Effector memory CD8-positive, alpha-beta T cell (primary cell): ENCODE data around the gene TMEM270.

Source experiments
- ATAC-seq: fragments of 150-1000 bp; cut with Tn5 transposase; replicated peaks from 2 replicates; pipeline ENCODE4 v1.10.0; 2021; ENCODE audit warnings: mild to moderate bottlenecking, moderate library complexity
- DNase-seq, 3 experiments: peaks; one replicate each; pipeline ENCODE4 v3.0.0; 2021
- H3K27ac Mint-ChIP-seq, 2 donors: one replicate each; pipeline ENCODE4 v1.8.0; 2022; ENCODE audit warnings: mild to moderate bottlenecking in 2 of 2, mixed read lengths in 2 of 2, moderate library complexity in 2 of 2
- H3K27me3 Mint-ChIP-seq, 2 donors: one replicate each; pipeline ENCODE4 v1.8.0; 2022; ENCODE audit warnings: mixed read lengths in 2 of 2
- H3K36me3 Mint-ChIP-seq: one replicate; pipeline ENCODE4 v1.8.0; 2022; ENCODE audit warnings: mild to moderate bottlenecking, moderate library complexity, mixed read lengths; ENCODE audit not compliant: insufficient read depth
- H3K4me1 Mint-ChIP-seq, 2 donors: one replicate each; pipeline ENCODE4 v1.8.0; 2022; ENCODE audit warnings: low read depth in 2 of 2, mixed read lengths in 2 of 2
- H3K4me3 Mint-ChIP-seq, 2 donors: one replicate each; pipeline ENCODE4 v1.8.0; 2022; ENCODE audit warnings: mild to moderate bottlenecking in 2 of 2, mixed read lengths in 2 of 2, moderate library complexity in 2 of 2
- H3K9me3 Mint-ChIP-seq, 2 donors: one replicate each; pipeline ENCODE4 v1.8.0; 2022; ENCODE audit warnings: mixed read lengths in 2 of 2

Gene TMEM270

DNA sequence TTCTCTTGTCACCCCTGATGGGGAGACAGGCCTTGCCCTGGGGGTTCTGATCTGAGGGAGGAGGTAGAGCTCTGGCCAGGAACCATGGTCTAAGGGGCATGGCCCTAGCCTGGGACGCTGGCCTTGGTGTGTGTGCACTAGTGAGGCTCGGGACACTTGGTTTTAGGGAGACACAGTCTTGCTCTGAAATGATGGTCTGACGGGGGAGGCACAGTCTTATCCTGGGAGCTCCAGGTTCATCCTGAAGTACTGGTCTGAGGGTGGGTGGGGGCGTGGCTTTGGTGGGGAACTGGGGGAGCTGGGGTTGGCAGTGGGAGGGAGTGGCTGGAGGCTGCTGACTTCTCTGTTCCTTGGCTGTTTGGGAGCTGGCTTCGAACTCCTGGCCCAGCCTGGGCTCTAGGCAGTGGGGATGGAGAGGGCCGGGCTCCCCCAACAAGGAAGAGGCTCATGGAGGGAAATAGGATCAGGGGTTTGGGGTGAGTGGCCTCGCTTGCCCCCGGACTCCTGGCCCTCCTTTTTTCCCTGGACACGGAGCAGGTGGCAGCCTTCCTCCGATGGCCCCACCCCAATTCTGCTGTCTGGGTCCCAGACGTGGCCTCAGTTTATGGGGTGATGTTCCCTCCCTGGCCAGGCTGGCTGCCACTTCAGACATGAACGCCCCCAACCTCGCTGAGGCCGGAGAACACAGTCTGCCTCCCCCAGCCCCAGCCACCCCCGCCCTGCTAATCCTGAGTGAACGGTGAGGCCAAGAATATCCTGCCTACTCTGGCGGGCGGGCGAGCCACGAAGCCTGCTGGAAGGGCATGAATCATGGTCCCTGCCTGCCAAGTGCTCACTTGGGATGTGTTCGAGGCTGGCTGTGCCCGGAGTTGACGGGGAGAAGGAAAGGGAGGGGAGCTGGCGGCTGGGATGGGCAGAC is 43.5 kb downstream of the TMEM270 start:
- Mint-ChIP-seq H3K4me3 (no peak overlapping the region), H3K27ac (no peak overlapping the region), H3K9me3 (no peaks in the 10 kb centered on the region), H3K4me1 (no peaks in the 10 kb centered on the region), H3K36me3 (no peaks in the 10 kb centered on the region), H3K27me3 (peaks cover 32 to 59% of the 10 kb centered on the region in 2 donors)
- DNase-seq, result no peak
- no peak for ATAC-seq

DNA sequence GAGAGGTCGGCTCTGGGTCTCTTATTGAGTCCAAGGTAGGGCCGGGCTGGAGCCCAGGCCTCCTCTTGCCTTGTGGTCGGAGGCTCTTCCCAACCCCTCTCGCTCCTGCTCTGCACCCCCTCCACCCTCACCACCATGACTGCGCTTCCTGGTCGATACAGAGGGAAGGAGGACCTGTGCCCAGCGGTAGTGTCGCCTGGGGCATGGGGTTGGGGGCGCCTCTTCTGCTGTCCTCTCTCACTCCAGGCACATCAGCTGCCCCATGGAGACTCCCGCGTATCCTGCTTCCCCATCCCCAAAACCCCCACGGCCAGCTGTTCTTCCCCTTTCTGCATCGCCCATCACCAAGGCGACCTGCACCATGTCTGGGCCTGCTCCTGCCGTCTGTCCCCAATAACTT is 44.4 kb downstream of the TMEM270 start:
- Mint-ChIP-seq H3K27ac (no peak overlapping the region), H3K4me3 (no peak overlapping the region), H3K27me3 (peaks cover 32 to 59% of the 10 kb centered on the region in 2 donors), H3K4me1 (no peaks in the 10 kb centered on the region), H3K9me3 (no peaks in the 10 kb centered on the region), H3K36me3 (no peaks in the 10 kb centered on the region)
- ATAC-seq, result no peak
- DNase-seq, result no peak

- ATAC-seq (no peak), DNase-seq (no peak)
- H3K27ac Mint-ChIP-seq, result no peak overlapping the region
- H3K4me3 Mint-ChIP-seq, result no peak overlapping the region
- H3K9me3 Mint-ChIP-seq, result no peaks in the 10 kb centered on the region
- H3K4me1 Mint-ChIP-seq, result no peaks in the 10 kb centered on the region
- peaks cover 32 to 59% of the 10 kb centered on the region in 2 donors for H3K27me3 Mint-ChIP-seq
- H3K36me3 Mint-ChIP-seq, result no peaks in the 10 kb centered on the region
Observed at GRCh38 chr7:73906874-73907273, 45.9 kb downstream of the TMEM270 start.

- no peak overlapping the region for H3K4me3 Mint-ChIP-seq
- no peaks in the 10 kb centered on the region for H3K36me3 Mint-ChIP-seq
- peaks cover 32 to 59% of the 10 kb centered on the region in 2 donors for H3K27me3 Mint-ChIP-seq
- peak overlapping the region in 1 of 2 donors; percentile 80 for H3K27ac Mint-ChIP-seq
- no peaks in the 10 kb centered on the region for H3K9me3 Mint-ChIP-seq
- ATAC-seq (no peak), DNase-seq (no peak)
- H3K4me1 Mint-ChIP-seq, result no peaks in the 10 kb centered on the region
Observed at GRCh38 chr7:73907554-73908122, 46.7 kb downstream of the TMEM270 start.

DNA sequence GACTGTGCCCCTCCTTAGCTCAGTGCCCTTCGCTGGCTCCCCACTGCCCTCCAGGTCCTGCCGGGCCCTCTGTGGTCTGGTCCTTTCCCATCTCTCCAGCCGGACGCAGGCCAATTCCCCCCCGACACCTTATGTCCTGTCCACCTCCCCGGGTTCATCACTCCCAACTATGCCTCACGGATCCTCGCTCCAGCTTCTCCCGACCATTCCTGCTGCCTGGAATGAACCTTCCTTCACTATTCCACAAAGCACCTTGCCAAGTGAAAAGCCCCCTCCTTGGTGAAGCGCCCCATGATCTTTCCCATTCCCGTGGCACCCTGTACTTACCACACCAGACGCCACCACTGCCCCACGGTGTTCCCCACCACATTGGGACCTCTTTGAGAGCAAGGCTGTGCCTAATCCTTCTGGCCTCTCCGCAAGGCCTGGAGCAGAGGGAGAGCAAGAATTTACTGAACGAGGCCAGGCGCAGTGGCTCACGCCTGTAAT is 47.2 kb downstream of the TMEM270 start:
- no peak for DNase-seq
- no peaks in the 10 kb centered on the region for H3K36me3 Mint-ChIP-seq
- H3K27ac Mint-ChIP-seq, result peak overlapping the region in 1 of 2 donors; percentile 80
- peaks cover 32 to 58% of the 10 kb centered on the region in 2 donors for H3K27me3 Mint-ChIP-seq
- no peak overlapping the region for H3K4me3 Mint-ChIP-seq
- H3K9me3 Mint-ChIP-seq, result no peaks in the 10 kb centered on the region
- ATAC-seq, result no peak
- no peaks in the 10 kb centered on the region for H3K4me1 Mint-ChIP-seq

- Mint-ChIP-seq H3K4me1 (no peaks in the 10 kb centered on the region), H3K9me3 (no peaks in the 10 kb centered on the region), H3K27ac (no peak overlapping the region), H3K4me3 (no peak overlapping the region), H3K27me3 (peaks cover 23 to 47% of the 10 kb centered on the region in 2 donors), H3K36me3 (no peaks in the 10 kb centered on the region)
- DNase-seq, result no peak
- ATAC-seq, result no peak
Observed at GRCh38 chr7:73909051-73909941, 48.3 kb downstream of the TMEM270 start.

- Mint-ChIP-seq H3K27ac (no peak overlapping the region), H3K27me3 (peaks cover 28 to 47% of the 10 kb centered on the region in 2 donors), H3K4me1 (no peaks in the 10 kb centered on the region), H3K4me3 (no peak overlapping the region), H3K9me3 (no peaks in the 10 kb centered on the region), H3K36me3 (no peaks in the 10 kb centered on the region)
- no peak for ATAC-seq
- no peak for DNase-seq
Observed at GRCh38 chr7:73909996-73910395, 49.0 kb downstream of the TMEM270 start.

- Mint-ChIP-seq H3K9me3 (no peaks in the 10 kb centered on the region), H3K27me3 (peaks cover 38 to 50% of the 10 kb centered on the region in 2 donors), H3K36me3 (no peaks in the 10 kb centered on the region), H3K27ac (no peak overlapping the region), H3K4me3 (no peak overlapping the region), H3K4me1 (no peaks in the 10 kb centered on the region)
- ATAC-seq (no peak), DNase-seq (no peak)
Observed at GRCh38 chr7:73912223-73912622, 51.3 kb downstream of the TMEM270 start.
